DMS 273 (cell line): ENCODE results near the gene LIPC.

Experiments
- DNase-seq: peaks from one replicate; lab custom pipeline; 2025; ENCODE audit not compliant: unreplicated experiment; lab: John Stamatoyannopoulos, UW

LIPC gene

DNA sequence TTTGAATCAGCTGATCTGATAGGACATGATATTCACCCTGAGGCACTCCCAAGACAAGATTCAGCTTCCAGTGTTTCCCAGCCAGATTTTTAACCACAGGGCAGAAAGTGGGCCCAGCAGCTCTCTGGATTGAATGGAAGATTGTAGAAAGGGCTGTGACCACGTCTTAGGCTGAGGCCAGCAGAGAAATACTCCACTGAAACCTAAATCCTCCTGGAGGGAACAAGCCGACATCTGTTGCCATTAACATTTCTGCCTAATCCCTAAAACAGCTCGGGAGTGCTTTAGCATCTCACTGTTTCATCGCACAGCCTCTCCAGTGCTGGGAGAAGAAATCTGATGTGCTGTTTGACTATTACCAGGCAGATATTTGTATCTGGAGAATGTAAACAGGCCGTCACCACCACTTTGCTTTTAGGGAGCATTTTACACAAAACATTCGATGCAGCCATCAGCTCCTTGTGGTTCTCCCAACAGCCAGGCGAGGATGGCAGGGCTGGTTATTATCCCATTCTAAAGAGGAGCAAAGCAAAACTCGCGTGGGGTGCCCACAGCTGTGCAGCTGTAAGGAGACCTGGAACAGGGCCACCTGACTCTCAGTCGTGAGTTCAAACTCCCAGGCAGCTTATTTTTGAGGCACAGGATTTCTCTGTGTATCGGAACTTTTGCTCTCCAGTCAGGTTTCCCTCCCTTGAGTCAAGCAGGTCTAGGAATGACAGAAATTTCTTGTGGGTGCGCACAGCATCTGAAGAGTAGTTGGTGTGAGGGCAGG, 117.4 kb downstream of the LIPC start:
- peak; percentile 73 for DNase-seq

DNA sequence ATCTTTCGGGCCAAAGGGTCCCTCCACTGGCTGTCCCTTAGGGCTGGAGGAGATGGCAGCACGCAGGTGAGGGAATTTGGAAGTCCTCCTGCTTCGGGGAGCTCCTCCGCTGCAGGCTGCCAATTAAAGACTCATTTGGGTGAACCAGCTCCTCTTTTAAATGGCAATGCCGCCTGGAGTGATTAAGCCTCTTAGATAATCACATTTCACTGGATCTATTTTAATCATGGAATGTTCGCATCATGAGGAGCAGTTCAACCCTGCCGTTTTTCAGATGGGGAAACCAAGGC, 117.9 kb downstream of the LIPC start:
- no peak for DNase-seq

DNA sequence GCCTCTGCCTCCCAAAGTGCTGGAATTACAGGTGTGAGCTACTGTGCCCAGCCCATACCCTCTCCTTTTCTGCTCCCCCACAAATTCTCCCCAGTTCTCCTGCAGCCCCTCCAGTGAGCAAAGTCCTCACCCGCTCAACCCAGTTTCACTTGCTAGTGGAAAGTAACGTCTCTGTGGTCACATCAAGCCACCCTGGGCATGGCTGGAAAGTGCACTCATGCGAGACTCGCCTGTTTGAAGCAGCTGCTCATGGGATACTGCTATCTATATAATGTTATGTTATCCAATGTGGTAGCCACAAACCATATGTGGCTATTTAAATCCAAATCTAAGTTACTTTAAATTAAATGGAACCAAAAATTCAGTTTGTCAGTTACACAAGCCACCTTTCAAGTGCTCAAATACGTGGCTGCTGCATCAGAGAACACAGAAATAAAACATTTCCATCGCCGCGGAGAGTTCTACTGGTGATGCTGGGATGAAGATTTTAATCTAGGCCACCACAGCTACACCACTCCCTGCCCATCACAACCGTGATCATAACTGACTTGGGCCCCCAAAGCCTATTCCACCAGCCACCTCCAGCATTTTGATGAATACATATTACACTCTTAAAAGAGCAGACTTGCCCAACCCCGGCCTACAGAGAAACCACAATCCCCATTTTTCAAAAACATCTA, 119.4 kb downstream of the LIPC start:
- no peak for DNase-seq

DNA sequence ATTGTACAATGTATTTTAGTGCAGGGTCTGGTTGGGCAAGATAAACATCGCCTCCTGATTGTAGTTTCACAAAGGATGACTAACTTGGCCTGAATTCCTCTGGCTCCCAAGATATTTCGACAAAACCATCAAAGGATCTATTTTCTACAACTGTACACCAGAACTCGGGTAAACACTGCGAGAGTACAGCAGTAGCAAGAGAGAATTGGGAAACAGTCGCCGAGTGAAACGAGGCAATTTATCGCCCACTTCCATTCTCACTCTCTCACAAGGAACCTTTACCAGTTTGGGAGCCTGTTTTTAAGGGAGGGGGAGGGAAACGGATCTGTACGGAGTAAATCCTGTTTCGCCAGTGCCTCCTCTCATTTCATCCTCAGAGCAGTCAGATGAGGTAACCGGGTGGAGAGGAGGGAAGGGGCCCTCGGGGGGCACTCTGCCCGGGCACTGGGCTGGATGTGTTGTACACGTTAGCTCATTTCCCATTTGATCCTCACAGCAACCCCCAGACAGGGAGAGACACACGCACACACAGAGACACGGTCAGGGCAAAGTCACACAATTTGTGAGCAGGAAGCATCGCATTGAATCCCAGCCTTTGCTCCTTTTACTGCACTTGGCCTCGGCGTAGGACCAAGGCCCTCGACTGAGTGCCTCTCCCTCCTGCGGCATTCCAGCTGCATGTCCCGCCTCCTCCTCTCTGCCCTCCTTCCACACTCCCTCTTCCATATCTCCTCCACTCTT, 120.1 kb downstream of the LIPC start:
- DNase-seq, result no peak

DNA sequence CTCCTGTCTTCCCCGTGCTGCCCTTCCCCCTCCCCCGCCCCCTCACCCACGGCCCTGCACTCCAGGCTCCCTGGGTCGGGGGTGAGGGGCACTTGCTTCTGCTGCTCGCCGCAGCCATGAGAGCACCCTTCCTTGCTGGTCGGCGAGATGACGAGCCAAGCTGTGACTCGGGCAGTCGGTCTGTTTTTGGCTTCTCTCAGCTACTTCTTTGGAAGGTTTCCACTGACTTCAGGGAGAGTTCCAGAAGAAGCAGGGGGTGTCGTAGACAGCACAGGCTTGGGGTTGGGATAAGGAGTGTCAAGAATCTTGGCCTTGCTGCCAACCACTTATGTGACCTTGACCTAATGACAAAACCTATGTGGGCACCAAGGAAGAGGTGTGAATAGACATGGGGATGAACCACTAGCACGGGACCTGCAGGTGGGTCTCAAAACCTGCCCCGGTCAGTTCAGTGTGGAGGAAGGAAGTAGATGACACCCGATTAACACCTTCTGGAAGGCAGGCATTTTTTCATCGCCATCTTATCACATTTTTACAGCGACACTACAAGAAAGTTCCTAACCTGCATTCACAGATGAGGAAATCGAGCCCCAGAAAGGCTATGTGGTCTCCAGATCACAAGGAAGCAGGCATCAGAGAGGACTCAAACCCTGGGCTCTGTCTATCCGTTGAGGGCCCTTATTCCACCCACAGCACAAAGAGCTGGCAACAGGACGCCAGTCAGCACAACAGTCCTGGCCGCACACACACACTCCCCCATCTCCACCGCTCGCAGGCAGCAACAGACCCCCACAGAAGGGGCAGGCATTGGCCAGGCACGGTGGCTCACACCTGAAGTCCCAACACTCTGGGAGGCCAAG, 120.9 kb downstream of the LIPC start:
- DNase-seq, result no peak

DNA sequence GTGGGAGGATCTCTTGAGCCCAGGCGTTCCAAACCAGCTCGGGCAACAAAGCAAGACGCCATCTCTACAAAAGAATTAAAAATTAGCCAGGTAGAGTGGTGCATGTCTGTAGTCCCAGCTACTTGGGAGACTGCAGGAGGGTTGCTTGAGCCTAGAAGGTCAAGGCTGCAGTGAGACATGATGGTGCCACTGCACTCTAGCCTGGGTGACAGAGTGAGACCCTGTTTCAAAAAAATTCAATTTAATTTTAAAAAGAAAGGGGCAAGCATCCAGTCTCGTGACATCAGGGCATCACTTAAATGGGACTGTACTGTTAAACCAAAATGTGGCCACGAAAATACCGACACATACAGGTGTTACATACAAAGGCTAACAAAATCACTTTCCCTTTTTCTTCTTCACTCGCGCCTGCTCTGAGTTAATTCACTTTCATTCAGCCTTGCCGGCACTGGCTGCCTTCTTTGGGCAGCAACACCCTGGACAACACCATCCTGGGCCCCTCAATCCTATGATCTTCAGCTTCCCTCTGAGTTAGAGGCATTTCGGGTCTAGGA, 121.7 kb downstream of the LIPC start:
- DNase-seq, result no peak

DNA sequence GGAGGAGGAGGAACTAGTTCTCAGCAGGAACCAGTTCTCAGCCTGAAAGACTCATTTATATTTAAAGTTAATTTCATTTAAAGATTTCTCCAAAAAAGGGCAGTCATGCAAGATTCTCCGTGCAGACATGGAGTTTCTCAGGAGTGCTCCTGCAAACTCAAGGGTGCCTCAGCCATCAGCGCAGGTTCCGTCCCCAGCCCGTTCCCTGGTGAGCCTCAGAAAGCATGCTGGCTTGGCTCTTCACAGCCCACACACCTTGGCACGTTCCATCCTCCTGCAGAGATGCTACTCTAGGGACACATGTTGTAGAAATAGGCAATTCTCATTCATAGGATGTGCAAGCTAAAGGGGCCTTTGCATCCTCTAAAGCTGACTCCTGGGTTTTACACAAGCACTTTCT, 123.0 kb downstream of the LIPC start:
- DNase-seq, result no peak

DNA sequence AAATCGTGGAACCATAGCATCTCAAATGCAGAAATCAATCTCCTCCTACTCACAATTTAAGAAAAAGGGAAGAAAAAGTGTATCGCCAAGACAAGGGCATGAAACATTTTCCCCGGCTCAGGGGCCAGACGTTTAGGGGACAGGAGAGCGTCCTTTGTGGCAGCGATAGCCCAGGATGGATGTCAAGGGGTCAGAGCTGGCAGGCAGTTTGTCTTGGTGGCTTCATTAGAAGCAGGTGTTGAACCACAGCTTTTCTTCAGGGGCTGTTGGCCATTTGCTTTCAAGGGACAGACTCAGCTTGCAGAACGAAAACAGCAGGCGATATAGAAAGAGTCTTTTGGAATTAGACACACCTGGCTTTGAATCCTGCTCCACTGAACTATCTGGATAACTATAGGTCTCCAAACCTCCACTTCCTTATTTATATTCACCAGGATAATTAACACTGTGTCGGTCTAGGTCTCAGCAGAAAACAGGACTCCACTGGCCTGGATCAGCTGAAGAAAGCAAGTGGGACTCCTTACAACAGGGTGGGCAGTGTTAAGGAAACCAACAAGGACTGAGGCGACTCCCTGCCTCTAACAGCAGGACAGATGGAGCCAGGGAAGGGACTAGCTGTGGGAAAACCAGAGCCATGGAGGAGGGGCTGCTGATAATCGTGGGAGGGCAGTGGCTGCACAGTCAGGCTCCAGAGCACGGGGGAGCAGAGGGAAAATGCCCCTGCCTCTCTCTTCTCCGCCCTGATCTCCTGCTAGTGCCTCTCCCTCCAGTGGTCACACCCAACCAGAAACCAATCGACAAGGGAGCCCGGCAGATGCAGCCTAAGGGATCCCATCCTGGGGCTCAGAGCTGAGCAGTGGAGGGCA, 123.6 kb downstream of the LIPC start:
- DNase-seq, result peak; percentile 82

DNA sequence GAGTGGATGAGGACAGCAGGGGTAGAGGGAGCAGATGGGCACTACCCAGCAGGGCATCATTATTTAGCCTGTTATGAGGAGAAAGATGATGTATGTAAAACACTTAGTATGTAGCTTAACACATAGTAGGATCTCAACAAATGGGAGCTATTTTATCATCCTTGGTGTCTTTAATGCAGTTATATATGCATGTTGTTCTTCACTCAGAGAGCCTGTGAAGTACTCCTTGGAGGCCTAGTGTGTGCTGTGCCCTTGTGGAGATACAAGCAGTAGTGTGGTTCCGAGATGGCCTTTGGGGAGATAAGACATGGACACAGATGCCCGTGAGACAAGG, 124.2 kb downstream of the LIPC start:
- DNase-seq, result no peak

DNA sequence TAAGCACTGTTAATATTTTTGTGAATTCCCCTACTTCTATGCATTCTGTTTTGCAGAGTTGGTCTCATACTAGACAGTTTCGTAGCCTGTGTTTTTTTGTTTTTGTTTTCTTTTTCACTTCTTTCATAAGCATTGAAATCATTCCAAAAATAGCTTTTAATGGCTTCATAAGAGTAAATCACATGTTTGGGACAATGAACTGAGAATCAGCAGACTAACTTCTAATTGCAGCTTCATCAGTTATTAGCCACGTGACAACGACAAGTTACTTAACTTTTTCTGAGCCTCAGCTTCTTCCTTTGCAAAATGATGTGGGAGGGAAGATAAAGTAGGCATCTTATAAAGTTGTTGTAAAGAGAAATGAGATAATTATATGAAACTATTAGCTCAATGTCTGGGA, 124.8 kb downstream of the LIPC start:
- DNase-seq, result no peak

DNA sequence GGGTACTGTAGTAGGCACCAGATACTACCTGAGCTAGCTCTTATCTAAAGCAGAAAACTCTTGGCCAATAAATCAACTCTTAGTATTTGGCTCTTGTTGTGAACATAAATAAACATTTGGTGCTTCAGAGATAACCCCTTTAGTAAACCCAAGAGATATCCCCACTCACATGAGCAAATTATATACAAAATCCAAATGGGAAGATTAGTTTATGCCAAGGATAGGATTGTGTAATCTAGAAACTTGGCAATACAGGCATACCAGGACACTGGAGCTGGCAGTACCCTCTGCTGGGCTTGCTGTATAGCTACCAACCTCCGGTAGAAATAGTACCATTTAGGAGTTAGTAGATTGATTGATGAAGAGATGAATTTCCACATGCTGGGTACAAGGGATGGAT, 127.0 kb downstream of the LIPC start:
- DNase-seq, result no peak

DNA sequence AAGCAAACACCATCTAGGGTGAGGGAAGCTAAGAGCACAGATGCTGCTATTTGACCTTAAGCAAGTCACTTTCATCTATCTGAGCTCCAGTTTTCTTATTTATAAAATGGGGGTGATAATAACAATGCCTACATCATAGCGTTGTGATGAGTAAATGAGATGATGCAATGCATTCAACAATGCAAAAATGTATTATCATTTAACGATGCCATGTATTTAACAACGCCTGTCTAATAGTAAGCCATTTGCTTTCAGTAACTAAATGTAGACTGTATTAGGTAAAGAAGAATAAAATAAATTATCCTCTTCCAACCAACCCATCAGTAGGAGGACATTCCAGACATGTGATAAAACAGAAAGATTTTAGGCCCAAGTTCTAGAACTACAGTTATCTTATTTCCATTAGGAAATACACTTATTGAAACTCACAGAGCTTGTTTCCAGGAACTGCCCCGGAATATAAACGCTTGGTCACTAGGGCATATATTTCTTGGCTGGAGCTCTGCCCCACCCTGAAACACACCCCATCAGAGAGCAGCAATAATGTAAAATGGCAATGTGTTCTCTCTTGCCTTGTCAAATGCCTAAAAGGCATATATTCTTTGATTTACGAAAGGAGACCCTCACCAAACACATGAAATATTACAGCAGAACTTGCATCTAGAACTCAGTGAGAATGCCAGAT, 128.3 kb downstream of the LIPC start:
- DNase-seq, result no peak

DNA sequence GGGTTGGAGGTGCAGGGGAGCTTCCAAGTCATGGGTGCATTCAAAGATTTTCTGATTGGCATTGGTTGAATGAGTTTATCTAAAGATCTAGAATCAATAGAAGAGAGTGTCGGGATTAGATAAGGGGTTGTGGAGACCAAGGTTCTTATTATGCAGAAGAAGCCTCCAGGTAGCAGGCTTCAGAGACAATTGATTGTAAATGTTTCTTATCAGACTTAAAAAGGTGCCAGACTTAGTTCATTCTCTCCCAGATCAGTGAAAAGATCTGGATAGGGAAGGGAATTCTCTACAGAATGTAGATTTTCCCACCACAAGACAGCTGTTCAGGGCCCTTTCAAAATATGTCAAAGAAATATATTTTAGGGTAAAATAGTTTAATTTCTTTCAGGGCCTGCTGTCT, 129.5 kb downstream of the LIPC start:
- DNase-seq, result no peak

DNA sequence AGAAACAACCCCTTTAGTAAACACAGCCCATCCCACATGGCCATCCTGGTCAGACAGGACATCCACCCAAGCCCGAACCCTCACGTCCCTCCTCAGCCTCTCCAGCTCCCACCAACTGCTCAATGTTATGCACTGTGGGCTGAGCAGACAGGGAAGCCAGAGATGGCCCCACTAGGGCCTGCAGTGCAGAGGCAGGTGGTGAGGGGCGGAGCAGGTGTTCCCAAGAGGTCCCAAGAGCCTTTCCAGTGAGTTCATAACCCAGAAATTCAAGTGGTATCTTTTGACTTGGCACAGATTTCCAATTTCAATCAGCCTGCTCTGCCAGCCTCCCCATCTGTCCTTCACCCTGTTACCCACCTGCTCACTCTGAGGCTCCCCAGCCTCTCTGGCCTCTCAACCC, 130.3 kb downstream of the LIPC start:
- peak; percentile 95 for DNase-seq

DNA sequence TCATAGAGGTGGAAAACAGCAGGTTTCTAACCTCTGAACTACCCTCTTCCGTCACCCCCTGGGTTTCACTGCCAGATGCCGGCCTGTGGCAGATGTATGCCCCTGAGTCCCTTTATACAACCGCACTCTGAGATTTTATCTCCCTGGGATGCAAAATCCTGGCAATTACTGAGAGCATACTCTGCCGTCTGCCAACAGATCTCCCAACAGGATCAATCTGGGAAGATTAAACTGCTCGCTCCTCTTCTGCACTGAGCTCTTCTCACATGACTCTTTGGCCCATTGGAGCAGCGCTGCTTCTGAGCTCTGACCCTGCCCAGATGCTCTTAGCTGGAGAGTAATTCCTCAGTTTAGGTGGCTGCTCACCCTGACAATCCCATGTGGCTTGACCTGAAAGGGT, 133.2 kb downstream of the LIPC start:
- peak; percentile 89 for DNase-seq

DNA sequence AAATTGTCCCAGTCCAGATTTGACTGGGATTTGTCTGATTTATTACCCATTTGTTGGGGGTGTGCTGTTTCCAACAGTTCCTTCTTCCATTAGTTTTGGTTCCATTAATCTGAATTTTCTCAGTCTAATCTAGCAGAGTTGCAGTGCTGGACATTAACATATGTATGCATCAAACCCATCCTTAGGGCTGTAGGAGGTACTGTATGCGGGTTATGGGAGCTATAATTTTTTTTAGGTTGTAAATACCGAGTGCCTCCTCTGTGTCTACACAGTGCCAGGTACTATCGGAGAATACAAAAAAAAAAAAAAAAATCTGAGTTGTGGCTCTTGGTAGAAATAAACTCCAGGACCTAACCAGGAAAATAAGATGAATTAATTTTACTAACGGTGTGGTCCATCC, 133.8 kb downstream of the LIPC start:
- peak; percentile 26 for DNase-seq

DNA sequence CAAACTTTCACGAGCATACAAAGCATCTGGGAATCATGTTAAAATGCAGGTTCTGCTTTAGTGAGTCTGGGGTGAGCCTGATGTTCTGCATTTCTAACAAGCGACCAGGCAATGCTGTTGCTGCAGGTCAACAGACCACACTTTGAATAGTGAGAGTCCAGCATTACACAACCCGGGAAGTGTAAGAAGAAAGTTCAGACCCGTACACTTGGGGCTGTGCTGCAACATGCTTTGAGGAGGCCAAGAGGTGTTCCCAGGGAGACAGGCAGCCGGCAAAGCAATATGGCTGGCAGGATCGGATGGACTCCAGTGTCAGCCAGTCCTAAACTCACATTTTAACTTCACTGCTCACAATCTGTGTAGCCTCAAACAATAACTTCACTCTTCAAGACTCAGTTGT, 134.2 kb downstream of the LIPC start:
- no peak for DNase-seq

DNA sequence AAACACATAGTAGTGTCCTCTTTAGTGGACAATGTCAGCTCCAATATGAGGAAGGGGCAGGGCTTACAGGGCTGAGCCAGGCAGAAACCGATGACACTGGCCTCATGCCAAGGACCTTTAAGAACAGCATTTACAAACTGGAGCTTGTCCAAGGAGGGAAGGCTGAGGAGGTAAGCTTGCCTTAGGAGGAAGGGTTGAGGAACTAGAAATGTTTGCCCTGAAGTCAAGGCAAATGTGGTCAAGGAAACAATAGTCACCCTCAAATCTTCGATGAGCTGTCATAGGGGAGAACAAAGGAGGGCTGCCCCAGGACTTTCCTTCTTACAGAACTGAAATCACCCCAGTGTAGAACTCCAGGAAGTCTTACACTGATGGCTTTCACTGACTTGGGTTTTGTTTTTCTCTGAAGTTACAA, 136.4 kb downstream of the LIPC start:
- peak; percentile 42 for DNase-seq

DNA sequence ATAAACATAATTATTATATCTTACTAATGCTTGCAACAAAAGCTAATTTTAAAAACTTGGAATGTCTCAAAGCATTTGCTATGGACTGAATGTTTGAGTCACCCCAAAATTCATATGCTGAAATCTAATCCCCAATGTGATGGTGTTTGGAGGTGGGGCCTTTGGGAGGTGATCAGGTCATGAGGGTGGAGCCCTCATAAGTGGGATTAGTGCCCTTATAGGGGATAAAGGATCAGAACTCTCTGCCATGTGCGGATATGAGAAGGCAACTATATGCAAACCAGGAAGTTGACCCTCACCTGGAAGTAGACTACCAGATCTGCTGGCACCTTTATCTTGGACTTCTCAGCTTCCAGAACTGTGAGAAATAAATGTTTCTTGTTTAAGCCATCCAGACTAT, 137.7 kb downstream of the LIPC start:
- DNase-seq, result no peak

DNA sequence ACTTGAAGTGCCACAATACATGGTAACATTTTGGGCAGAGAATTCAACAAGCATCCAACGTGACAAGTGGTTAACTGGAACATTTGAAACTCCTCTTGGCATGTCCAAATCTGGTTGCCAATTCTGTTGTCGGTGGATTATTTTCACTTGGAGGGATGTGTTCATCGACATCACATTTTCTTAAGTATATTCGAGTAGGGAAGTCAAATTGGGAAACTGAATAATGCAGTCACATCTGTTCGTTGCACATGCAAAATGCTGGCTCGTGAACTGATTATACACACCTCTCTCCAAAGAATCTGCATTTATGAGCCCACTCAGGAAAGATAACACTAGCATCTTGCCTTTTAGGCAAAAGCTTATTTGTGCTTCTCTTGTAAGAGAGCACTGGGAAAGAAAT, 139.7 kb downstream of the LIPC start:
- DNase-seq, result peak; percentile 16
